ENCODE results near the gene MACROH2A1.
"Not testable (repeated sequence)": the region's sequence is repeated elsewhere in the genome, so short reads cannot be mapped to it uniquely, and the experiment has no call there.

MACROH2A1 gene

DNA sequence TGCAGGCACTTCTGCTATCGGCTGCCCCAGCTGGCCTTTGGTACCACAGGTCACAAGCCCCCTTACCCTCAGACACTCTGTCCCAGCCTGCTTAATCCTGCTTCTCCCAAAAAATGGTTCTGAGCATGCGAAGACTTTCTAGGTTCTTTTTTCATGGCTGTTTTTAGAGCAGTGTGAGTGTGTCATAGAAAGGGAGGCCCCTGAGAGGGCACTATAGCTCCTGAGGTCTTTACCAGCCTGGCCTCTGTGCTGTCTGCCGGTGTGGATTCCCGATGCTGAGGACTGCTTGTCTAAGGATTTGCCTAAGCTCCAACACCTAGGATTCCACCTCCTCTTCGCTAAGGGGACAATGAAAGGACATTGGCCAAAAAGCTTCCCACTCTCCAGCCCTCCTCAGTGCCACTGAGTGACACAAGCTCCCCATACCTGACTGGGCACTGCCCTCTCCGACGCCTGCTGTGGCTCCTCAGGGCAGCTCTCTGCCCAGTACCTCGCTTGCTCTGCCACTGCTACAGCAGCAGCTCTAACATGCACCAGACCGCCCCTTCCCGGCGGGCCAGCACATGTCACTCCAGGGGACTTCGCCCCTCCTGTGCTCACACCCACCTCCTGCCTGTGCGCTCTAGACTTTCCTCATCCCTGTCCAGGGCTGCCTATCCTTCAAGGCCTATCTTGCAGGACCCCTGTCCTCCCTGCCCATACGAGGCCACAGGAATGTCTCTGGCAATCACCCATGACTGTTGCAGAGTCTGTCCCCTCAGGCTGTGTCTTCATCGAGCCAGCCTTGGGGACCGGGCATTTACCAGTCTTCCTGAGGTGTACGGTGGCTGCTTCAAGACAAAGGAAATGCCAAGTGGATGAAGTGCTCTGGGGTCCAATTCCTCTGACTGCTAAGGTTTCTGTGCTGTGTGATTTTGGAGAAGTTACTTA, 21.0 kb downstream of the MACROH2A1 start:
- DNase-seq (ENCODE audit: low read depth in 2 of 2), result no peak

DNA sequence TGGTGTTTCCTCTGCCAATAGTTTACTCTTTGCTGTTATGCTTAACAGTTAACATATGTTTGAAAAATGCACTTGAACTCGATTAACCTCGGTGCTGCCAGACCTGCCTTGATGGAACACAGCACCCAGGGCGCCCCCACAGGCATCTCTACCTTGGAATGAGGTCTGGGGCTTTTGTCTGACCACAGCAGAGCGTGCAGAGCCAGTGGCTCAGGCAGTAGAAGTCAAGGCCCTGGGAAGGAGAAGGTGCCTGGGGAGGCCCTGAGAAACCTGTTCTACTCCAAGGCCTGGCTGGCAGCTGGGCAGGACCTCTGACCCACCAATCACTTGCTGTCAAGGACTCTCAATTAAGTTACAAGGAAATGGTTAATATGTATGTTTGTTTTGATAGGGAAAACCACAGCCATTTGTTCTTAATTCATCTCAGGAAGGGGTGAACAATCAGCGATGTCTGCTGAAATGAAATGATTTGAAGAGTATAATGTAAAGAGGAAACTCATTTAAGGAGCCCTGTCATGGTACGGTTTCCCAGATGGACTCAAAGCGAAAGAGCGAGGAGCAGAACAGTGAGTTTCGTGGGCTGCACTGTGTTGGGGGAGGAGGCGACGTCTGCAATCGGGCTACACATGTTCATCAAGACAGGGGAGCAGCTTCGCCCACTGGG, 21.9 kb downstream of the MACROH2A1 start:
- no peak for DNase-seq (ENCODE audit: low read depth in 2 of 2)

DNA sequence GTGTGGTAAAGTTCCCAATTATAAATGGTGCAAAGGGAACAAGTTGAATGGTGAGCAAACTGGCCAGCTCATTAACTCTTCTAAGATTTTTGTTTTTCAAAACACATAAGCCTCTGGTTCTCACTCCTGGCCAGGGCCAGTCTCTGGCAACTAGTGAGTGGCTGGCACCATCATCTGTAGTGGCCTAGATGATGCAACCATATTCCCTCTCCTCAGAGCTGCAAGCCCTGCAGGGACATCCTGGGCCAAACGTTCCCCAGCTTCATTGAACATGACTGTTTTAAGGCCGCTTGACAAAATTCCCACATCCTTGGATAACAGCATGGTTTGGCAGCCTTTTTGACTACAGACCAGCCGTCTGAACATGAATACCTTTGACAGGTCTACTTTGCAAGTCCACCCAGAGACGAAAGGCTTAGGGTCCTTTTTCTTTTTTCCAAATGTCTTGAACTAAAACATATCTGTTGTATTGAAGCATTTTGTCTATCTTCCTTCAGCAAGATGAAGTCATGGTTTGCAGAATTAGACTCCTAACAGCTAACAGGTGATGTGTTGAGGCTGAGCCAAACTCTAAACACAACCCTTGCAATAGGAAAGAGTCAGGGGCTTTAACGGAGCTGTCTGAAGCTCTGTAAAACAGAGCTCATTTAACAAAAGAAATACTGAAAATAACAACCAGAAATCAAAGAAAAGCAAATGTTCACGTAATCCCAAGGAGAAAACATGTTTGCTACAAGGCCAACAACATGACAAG, 23.8 kb downstream of the MACROH2A1 start:
- DNase-seq (ENCODE audit: low read depth in 2 of 2), result no peak

DNA sequence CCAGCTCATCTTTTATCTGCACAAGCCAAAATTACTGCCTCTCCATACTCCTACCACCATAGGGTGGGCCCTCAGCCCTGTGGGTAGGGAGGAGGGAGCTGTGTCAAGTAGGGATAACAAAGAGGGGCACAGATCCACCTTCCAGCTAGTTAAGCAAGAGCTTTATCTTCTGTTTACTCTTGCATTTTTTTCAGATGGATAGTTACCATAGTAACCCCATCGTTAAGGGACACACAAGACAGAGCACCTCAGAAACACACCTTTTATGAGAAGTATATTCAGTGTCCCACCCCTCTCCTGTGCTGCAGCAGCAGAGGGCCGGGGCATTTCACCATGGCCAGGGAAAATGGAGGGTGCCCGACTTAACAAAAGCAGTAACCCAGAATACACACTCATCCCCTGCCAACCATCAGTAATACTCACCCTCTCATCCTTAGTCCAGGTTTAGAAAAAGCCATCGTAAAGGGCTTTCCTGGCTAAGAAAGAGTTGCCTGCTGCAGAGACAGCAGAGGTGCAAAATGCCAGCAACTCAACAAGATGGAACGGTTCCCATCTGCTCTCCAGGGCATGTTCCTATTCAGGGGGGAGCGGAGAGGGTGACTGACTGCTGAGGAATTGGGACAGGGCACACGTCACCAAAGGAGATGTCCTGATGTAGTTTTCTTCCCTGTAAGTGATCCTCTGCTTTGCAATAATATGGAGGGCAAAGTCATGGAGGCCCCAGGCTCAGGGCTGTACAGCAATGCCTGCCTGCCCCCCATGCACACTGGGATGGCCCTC, 25.1 kb downstream of the MACROH2A1 start:
- DNase-seq (ENCODE audit: low read depth in 2 of 2), result no peak

DNA sequence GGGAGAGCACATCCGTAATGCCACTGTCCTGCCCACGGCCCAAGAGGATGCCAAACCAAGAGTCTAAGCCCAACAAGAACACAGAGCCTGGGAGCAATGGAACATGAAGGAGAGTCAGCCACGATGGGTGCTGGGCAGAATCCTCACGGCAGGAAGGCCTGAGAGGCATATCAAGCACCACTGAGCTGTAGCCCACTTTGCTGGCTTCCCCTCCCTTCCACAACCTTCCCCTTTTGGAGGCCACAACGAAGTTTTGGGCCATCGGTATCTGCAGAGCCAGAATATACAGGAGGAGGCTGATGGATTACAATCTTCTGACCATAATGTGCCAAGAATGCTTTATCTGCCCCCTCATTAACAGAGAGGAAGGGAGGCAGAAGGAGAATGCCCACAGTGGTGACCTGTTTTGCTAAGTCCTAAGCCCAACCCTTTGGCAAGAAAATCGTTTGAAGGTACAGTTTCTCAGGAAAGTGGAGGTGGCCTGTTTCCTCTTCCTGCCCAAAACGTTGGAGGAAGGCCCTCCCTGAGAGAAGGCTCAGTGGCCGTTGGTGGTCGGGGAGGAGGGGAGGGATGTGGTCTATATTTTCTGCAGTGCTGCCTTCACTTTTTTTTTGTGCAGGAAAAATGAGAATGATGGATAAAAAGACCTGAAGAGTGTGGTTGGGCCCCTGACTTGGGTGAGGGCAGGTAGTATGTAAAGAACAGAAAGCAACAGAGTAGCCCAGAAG, 26.2 kb downstream of the MACROH2A1 start:
- DNase-seq (ENCODE audit: low read depth in 2 of 2), result no peak

DNA sequence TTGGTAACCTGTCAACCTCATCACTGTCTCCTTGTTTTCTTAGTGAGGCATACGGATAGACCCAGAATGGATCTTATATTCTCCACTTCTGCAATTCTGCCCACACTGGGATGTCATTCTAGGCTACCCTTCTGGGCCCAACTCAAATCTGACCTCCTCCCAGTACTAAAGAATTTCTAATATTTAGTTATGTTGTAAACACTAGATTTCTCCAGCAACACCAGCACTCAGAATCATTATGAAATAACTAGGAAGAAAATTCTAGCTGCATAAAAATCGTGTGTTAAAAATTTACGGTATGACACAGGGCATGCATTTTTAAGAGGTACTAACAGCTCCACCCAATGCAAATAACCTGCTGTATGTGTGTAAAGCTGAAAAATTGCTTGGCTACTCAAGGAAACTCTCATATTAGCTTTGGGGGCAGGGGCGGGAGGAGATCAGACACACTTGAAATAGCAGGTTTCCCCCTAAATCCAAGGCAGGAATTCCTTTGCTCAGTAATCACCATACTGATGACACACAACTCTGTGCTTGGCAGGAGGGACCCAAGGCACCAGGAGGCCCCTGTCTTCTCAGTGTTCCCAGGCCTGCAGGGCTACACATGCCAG, 27.3 kb downstream of the MACROH2A1 start:
- no peak for DNase-seq (ENCODE audit: low read depth in 2 of 2)

DNA sequence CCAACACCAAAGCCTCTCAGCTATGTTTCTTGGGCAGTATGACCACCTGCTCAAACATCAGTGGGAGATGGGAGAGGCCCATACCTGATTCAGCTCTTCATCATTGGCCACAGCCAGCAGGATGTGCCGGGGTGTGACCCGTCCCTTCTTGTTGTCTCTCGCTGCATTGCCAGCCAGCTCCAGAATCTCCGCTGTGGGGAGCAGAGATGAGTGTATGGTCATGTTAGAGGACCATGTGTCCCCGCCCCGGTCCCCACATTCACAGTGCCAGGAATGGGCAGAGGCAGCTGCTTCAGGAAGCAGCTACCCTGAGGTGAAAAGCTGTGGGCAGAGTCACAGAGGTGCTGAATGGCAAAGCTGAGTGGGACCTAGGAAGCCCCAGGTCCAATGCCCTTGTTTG, 29.1 kb downstream of the MACROH2A1 start:
- no peak for DNase-seq (ENCODE audit: low read depth in 2 of 2)

DNA sequence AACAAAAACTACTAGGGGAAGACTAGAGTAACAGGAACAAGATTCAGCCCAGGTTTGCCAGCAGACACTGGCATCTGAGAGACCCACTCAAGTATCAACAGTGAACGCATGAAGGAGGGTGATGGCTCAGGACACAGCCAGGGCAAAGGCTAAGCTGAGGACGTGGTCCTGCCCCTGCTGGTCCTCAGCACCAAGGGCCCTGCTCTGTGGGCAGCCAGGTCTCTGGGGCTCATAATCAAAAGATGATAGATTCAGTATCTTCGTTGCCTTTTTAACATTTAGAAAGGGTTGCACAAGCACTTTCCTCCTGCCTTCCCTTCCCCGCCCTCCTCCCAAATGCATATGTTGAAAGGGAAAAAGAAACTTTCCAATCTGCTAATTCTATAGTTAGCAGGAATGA, 31.5 kb downstream of the MACROH2A1 start:
- DNase-seq (ENCODE audit: low read depth in 2 of 2), result no peak

DNA sequence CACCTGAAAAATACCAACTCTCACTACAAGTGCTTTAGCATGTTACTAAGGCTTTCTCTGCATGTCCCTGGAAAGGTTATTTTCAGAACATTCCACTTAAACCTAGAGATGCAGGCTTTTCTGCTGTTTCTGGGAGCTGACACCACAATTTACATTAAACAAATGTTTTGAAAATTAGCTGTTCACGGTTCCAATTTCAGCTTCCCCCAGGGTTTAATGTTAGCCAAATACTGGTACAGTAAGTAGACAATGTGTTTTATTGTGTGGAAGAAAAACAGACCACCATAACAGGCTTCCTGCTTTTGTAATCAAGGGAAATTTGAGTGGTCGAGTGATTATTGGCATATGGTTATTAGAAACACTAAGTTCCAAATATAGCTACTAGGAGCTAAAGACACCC, 32.0 kb downstream of the MACROH2A1 start:
- DNase-seq (ENCODE audit: low read depth in 2 of 2), result no peak

DNA sequence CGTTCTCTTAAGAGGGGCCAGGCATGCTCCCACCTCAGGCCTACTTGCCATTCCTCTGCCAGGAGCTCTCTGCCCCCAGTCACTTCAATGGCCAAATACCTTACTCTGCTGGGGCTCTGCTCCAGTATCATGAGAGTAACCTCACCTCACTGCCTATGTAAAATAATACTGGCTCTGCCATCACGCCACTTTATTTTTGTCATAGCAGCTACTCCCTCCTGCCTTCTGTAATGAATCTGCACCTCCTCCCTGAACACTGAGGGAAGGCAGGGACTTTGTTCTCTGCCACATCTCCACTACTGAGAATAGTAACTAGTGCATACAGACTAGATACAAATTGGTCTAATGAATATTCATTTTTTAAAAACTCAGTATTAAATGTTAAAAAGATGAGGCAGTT, 33.8 kb downstream of the MACROH2A1 start:
- DNase-seq (ENCODE audit: low read depth in 2 of 2), result no peak

DNA sequence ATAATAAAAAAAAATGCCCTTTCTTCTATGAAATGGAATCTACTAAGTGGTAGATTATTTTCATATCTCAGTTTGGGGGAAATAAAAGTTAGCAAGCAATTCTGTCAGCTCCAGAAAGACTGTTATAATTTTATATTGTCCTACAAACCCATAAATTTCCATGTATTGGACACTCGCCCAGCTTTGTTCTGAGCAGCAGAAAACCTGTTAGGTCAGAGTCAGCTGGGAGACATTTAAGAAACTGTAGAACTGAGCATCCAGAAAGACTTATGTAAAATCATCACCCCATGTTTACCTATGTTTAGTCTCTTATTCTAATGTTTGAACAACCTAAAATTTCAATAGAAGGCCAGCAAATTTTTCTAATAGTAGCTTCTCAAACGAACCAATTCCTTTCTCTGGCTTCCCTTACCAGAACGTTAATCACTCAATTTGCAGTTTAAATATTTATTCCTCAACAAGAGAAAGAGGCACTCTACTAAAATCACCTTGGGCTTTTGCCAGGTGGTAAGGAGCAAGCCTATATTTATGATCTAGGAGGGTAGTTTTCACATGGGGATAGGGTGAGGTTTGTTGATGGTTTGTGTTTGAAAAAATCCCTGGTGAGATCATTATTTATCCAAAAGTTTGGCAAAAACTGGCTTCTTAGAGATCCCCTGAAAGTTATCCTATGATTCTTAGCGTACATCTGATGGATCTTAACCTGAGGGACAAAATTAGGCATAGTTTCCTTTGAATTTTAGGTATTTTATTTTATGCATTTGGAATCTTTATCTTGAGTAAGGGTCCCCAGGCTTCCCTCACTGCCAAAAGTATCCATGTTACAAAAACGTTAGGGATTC, 34.4 kb downstream of the MACROH2A1 start:
- no peak for DNase-seq (ENCODE audit: low read depth in 2 of 2)

DNA sequence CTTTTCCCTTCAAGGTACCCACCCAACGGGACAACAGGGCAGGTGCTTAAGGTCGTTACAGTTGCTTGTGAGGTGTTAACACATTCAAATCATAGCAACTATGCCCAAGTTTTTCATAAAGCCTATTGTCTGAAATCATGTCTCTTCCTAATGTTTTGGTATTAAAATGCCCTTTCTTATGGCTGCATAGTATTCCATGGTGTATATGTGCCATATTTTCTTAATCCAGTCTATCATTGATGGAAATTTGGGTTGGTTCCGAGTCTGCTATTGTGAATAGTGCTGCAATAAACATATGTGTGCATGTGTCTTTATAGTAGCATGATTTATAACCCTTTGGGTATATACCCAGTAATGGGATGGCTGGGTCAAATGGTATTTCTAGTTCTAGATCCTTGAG, 35.7 kb downstream of the MACROH2A1 start:
- not testable (repeated sequence) for DNase-seq (ENCODE audit: low read depth in 2 of 2)

DNA sequence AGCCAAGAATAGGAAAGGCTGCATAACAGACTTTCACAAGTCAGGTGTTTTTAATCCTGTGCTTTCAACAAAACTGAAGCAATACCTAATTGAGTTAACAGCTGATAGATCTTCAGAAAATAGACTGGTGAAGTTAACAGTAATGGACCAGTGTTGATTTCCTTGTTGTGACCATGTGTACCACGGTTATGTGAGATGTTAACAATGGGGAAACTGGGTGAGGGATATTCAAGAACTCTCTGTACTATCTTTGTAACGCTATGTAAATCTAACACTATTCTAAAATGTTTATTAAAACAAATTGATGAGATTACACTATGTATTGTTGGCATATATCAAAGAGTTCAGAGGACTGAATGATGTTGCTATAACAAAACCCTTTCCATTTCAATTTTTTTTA, 36.9 kb downstream of the MACROH2A1 start:
- DNase-seq (ENCODE audit: low read depth in 2 of 2), result no peak

DNA sequence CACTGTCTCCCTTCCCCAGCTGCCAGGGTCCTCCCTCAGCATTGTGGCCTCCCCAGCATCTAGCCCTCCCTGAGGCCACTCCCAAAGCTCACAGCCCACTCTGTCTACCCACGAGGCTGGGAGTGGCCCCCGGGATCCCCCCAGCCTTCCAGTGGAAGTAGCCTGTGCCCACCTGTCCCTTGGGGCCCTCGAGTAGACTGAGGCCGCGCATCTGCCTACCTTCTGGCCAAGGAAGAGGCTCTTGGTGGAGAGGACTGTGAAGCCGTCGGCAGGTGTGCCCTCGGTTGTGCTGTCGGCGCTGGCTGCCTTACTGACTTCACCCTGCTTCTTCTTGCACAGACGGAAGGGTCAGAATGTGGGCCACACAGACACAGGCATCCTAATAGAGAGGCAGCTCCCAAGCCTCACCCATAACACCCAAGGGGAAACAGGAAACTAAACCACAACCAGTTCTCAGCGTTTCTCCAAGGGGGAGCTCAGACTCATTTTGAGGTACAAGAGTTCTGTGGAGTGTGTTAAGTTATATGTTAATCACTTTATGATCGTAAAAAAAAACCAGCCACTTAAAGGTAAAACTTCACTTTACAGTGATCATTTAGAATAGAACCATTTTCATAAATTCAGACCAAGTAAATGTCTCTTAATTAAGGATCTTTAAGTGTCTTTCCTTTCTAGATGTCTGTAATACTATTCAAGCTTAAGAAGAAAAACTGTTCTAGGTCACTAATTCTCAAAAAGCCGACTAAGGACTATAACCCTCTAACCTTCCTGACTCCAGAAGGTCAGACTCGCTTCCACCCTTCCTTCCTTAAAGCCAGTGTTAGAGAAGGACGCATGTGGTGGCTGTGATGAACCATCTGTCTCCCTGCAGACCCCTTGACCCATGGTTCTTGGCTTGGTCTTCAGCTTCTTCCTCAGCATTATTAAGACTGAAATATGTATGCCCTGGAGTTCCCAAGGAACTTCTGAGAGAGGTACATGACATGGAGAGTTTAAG, 38.5 kb downstream of the MACROH2A1 start:
- no peak for DNase-seq (ENCODE audit: low read depth in 2 of 2)

DNA sequence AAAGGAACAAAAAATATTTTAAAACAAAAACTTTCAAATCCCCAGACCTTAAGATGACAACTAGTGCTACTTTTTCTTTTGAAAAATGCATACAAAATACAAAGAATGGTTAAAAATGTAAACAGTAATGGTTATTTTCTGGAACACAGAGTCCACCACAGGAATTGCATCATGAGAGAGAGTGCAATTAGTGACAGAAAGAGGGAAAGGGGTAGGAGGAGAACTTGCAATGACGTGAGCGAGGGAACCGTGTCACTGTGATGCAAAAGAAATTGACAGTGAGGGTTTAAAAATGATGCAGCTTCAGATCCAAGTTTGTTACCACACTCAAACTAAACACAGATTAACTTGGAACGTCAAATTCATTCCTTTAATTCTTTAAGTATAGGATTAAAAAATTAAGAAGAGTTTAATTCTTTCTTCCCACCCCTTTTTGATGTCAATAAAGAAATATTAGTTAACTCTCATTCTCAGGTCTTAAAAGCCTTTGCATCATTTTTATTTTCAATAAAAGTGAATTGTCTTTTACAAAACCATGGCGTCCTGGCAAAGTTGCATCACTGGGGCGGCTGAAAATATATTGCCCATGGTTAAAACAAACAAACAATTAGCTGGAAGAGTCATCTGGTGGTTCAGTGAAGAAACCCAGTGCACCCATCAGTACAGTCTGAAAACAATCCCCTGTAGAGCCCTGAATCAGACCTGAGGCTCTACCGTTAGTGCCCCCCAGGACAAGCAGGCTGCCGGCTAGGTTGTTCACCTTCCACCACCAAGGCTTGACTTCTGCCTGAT, 39.5 kb downstream of the MACROH2A1 start:
- no peak for DNase-seq (ENCODE audit: low read depth in 2 of 2)

DNA sequence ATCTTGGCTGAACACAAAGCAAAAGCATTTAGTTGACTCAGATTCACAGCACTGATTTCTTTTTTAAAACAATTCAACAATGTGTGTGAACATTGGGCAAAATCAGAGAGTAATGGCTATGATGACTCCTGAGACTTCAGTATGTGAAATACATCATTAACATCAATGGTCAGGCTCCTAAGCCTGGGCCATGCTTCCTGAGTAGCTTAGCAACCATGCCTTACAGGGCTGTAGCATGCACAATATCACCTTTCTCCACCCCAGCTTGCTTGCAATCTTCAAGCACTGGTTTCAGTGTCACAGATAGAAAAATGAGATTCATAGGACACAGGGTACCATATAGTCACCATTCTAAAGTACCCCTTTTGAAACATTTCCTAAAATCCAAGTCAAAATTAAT, 41.3 kb downstream of the MACROH2A1 start:
- DNase-seq (ENCODE audit: low read depth in 2 of 2), result no peak

DNA sequence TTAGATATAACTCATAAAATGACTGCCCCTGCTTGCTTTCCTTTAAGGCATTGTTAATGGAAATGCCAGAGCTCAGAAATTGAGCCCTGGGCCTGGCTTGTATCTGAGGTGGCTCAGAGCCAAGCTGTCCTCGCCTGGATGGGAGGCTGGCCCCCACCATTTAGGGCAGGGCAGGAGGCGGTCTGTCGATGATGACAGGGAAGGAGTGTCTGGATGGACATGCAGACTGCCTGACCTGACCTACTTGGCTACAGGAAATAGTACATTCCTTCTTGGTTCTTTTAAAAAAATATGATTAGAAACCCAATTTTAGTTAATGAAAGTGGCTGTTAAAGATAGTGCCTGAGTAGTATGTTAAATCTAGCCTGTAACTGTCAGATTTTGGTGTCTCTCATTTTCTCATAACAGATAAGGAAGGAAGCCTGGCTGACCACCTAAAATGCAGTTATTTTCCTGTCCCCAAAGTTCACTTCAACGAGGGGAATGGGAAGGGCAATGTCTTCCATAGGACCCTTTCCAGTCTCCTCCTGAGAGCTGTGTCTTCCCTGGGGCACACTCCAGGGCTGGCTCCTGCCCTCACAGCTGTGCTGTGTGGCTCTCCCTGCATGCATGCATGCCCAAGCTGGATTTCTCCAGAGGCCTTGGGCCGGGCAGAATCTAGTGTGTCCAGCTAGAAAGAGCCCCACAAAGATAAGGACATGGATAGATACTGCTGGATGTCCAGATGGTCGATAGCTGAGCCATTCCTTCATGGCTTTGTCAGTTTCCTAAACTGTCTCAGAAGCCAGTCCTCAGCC, 42.3 kb downstream of the MACROH2A1 start:
- no peak for DNase-seq (ENCODE audit: low read depth in 2 of 2)

All from stimulated activated CD8-positive, alpha-beta memory T cell treated with anti-CD3 and anti-CD28 coated beads, Interleukin-7, amount 100 ng/mL, for 4 hours (primary cell).